Smooth muscle cell (in vitro differentiated cells): Measurements from ENCODE around the gene C10orf105. TPM values are rescaled to one million over a fixed set of nuclear protein-coding genes. Genes with fewer than 3 reads are reported as not detected.

Experiments
- DNase-seq: peaks from one replicate; lab custom pipeline; 2025; ENCODE audit not compliant: unreplicated experiment; lab: John Stamatoyannopoulos, UW
- H2AFZ ChIP-seq: fragments of 200-600 bp; sonication (generic); 2 replicates; pipeline ENCODE4 v1.6.0; 2016; ENCODE audit warnings: antibody characterized with exemption, low read depth, mild to moderate bottlenecking
- H3F3A ChIP-seq: fragments of 200-600 bp; sonication (generic); 2 replicates; pipeline ENCODE4 v1.6.0; 2017; ENCODE audit warnings: antibody characterized with exemption, low read depth
- H3K27ac ChIP-seq: fragments of 200-600 bp; sonication (generic); 2 replicates; pipeline ENCODE4 v1.5.1; 2016; ENCODE audit warnings: low read depth, mild to moderate bottlenecking
- H3K27me3 ChIP-seq: fragments of 200-600 bp; sonication (generic); 2 replicates; pipeline ENCODE4 v1.6.1; 2016; ENCODE audit warnings: low read depth, mild to moderate bottlenecking
- H3K36me3 ChIP-seq: fragments of 200-600 bp; sonication (generic); 2 replicates; pipeline ENCODE4 v1.5.1; 2016; ENCODE audit warnings: low read depth
- H3K4me1 ChIP-seq: fragments of 200-600 bp; sonication (generic); 2 replicates; pipeline ENCODE4 v1.5.1; 2016; ENCODE audit warnings: low read depth
- H3K4me2 ChIP-seq: fragments of 200-600 bp; sonication (generic); 2 replicates; pipeline ENCODE4 v1.6.0; 2016; ENCODE audit warnings: mild to moderate bottlenecking
- H3K4me3 ChIP-seq: fragments of 200-600 bp; sonication (generic); 2 replicates; pipeline ENCODE4 v1.5.1; 2016; ENCODE audit warnings: mild to moderate bottlenecking
- H3K79me2 ChIP-seq: fragments of 200-600 bp; sonication (generic); 2 replicates; pipeline ENCODE4 v1.6.0; 2016; ENCODE audit warnings: low read depth, mild to moderate bottlenecking
- H3K9ac ChIP-seq: fragments of 200-600 bp; sonication (generic); 2 replicates; pipeline ENCODE4 v1.6.0; 2016; ENCODE audit warnings: low read depth
- H3K9me3 ChIP-seq: fragments of 200-600 bp; sonication (generic); replicated peaks from 2 replicates; pipeline ENCODE4 v1.5.1; 2016; ENCODE audit warnings: low read depth
- H4K20me1 ChIP-seq: fragments of 200-600 bp; sonication (generic); 2 replicates; pipeline ENCODE4 v1.6.0; 2016; ENCODE audit warnings: low read depth
- CTCF ChIP-seq: fragments of 200-600 bp; sonication (generic); IDR thresholded peaks from 2 replicates; pipeline ENCODE4 v1.5.1; 2017; ENCODE audit warnings: borderline replicate concordance, mild to moderate bottlenecking, antibody characterized with exemption; ENCODE audit not compliant: insufficient read depth, poor library complexity, severe bottlenecking
- WGBS: methylation state at CpG from one replicate; pipeline ENCODE4 v1.1.7; 2016; ENCODE audit warnings: low lambda C conversion rate; 5-methylcytosine and 5-hydroxymethylcytosine counted together
- polyA plus RNA-seq: library from polyadenylated mRNA; unstranded; fragments of >200 nt; fragmentation: Nextera tagmentation; extraction: Ambion mirVana; gene quantifications from 2 replicates; pipeline ENCODE4 v1.2.1, GENCODE V29; 2016
- total RNA-seq: library from RNA; depleted of rRNA; stranded (reverse); fragments of >200 nt; gene quantifications from 2 replicates; pipeline ENCODE4 v1.2.3, GENCODE V29; 2014

C10orf105 gene
- total and polyA plus RNA-seq, 2 experiments from 2014 or later: 0.09 TPM; not detected in 1

GRCh38 chr10:71711052-71711623 is 8.4 kb downstream of the C10orf105 start:
- no peak overlapping the region for H2AFZ ChIP-seq
- H3K36me3 ChIP-seq: no peaks in the 10 kb centered on the region
- no peaks in the 10 kb centered on the region for H3F3A ChIP-seq
- no peak overlapping the region for H3K9ac ChIP-seq
- no peak for DNase-seq
- no peak for TF ChIP-seq CTCF
- 88% methylated on average over 6 of the region's 6 CpGs for WGBS
- H3K79me2 ChIP-seq: no peaks in the 10 kb centered on the region
- H3K4me1 ChIP-seq: peaks cover 11% of the 10 kb centered on the region
- no peak overlapping the region for H3K4me2 ChIP-seq
- H3K9me3 ChIP-seq: no peaks in the 10 kb centered on the region
- H3K4me3 ChIP-seq: no peak overlapping the region
- no peak overlapping the region for H3K27ac ChIP-seq
- H4K20me1 ChIP-seq: no peaks in the 10 kb centered on the region
- H3K27me3 ChIP-seq: no peaks in the 10 kb centered on the region

- H3K9ac ChIP-seq: no peak overlapping the region
- no peak overlapping the region for H3K4me2 ChIP-seq
- H3K36me3 ChIP-seq: no peaks in the 10 kb centered on the region
- no peaks in the 10 kb centered on the region for H3F3A ChIP-seq
- peaks cover 11% of the 10 kb centered on the region for H3K4me1 ChIP-seq
- TF ChIP-seq CTCF: no peak
- H4K20me1 ChIP-seq: no peaks in the 10 kb centered on the region
- H3K27me3 ChIP-seq: no peaks in the 10 kb centered on the region
- H3K9me3 ChIP-seq: no peaks in the 10 kb centered on the region
- H3K27ac ChIP-seq: no peak overlapping the region
- no peaks in the 10 kb centered on the region for H3K79me2 ChIP-seq
- no peak for DNase-seq
- no peak overlapping the region for H3K4me3 ChIP-seq
- no peak overlapping the region for H2AFZ ChIP-seq
- 91% methylated on average over 2 of the region's 2 CpGs for WGBS
Measured at GRCh38 chr10:71710519-71710918, 9.1 kb downstream of the C10orf105 start.

- Histone ChIP-seq H3K4me3 (no peak overlapping the region), H3K27ac (no peak overlapping the region)
- WGBS: 81% methylated on average over 28 of the region's 28 CpGs
Measured at GRCh38 chr10:71708897-71709882, 10.4 kb downstream of the C10orf105 start.

More at GRCh38 chr10:71708897-71709882, 10.4 kb downstream of the C10orf105 start:
- Histone ChIP-seq H4K20me1 (no peaks in the 10 kb centered on the region), H3K27me3 (no peaks in the 10 kb centered on the region), H3K9me3 (no peaks in the 10 kb centered on the region), H3K4me2 (no peak overlapping the region), H3K36me3 (no peaks in the 10 kb centered on the region), H2AFZ (no peak overlapping the region), H3K4me1 (peaks cover 11% of the 10 kb centered on the region), H3K9ac (no peak overlapping the region), H3F3A (no peaks in the 10 kb centered on the region), H3K79me2 (no peaks in the 10 kb centered on the region)
- no peak for TF ChIP-seq CTCF
- no peak for DNase-seq
